ENCODE data around the gene MAST4.

Gene MAST4

GRCh38 chr5:66554884-66555283, 41.3 kb upstream of the MAST4 start:
- POLR2A ChIA-PET = no interaction called here
- no peak for TF ChIP-seq CTCF (IDR thresholded peaks at IDR 0.05; ENCODE audit: control extremely low read depth, extremely low read depth, low read depth, missing control alignments)
- CTCF ChIA-PET = no interaction called here
- DNase-seq (ENCODE audit: extremely low spot score) = no peak

- ChIA-PET POLR2A (no interaction called here), CTCF (interaction anchor here (1.3 to 1.7 kb wide), 2 partner anchors 15 to 252 kb away, joined by 3 to 5 read pairs; no protein-coding TSS in a partner anchor)
- no peak for TF ChIP-seq CTCF (IDR thresholded peaks at IDR 0.05; ENCODE audit: control extremely low read depth, extremely low read depth, low read depth, missing control alignments)
- DNase-seq (ENCODE audit: extremely low spot score) = peak; percentile 45
Observed at GRCh38 chr5:66558560-66558959, 37.6 kb upstream of the MAST4 start.

GRCh38 chr5:66560371-66560770, 35.8 kb upstream of the MAST4 start:
- POLR2A ChIA-PET = no interaction called here
- no peak for TF ChIP-seq CTCF (IDR thresholded peaks at IDR 0.05; ENCODE audit: control extremely low read depth, extremely low read depth, low read depth, missing control alignments)
- DNase-seq (ENCODE audit: extremely low spot score) = no peak
- CTCF ChIA-PET = interaction anchor here (0.8 to 1.1 kb wide), 2 partner anchors 32 to 254 kb away, joined by 3 read pairs; no protein-coding TSS in a partner anchor

- ChIA-PET POLR2A (no interaction called here), CTCF (interaction anchor here (1.1 kb wide), 1 partner anchor 33 kb away, joined by 3 read pairs; no protein-coding TSS in a partner anchor)
- no peak for TF ChIP-seq CTCF (IDR thresholded peaks at IDR 0.05; ENCODE audit: control extremely low read depth, extremely low read depth, low read depth, missing control alignments)
- DNase-seq (ENCODE audit: extremely low spot score) = no peak
Observed at GRCh38 chr5:66561256-66561990, 34.8 kb upstream of the MAST4 start.

GRCh38 chr5:66565878-66566277, 30.3 kb upstream of the MAST4 start:
- no peak for DNase-seq (ENCODE audit: extremely low spot score)
- CTCF ChIA-PET = interaction anchor here (1.4 kb wide), 1 partner anchor 259 kb away, joined by 7 read pairs; no protein-coding TSS in a partner anchor
- POLR2A ChIA-PET = no interaction called here
- no peak for TF ChIP-seq CTCF (IDR thresholded peaks at IDR 0.05; ENCODE audit: control extremely low read depth, extremely low read depth, low read depth, missing control alignments)

GRCh38 chr5:66567474-66567873, 28.7 kb upstream of the MAST4 start:
- CTCF ChIA-PET = interaction anchor here (1.6 kb wide), 1 partner anchor 27 kb away, joined by 3 read pairs; no protein-coding TSS in a partner anchor
- no peak for TF ChIP-seq CTCF (IDR thresholded peaks at IDR 0.05; ENCODE audit: control extremely low read depth, extremely low read depth, low read depth, missing control alignments)
- POLR2A ChIA-PET = no interaction called here
- DNase-seq (ENCODE audit: extremely low spot score) = no peak
